HG03139 (cell line): ENCODE results near the gene RHOBTB1.
A peak's percentile ranks its signal among the peaks of the same experiment; 100 is the strongest.

ENCODE experiments used
- ATAC-seq: cut with Tn5 transposase; IDR thresholded peaks from one replicate; pipeline ENCODE4 v1.9.1; 2021; ENCODE audit not compliant: unreplicated experiment

The RHOBTB1 gene

DNA sequence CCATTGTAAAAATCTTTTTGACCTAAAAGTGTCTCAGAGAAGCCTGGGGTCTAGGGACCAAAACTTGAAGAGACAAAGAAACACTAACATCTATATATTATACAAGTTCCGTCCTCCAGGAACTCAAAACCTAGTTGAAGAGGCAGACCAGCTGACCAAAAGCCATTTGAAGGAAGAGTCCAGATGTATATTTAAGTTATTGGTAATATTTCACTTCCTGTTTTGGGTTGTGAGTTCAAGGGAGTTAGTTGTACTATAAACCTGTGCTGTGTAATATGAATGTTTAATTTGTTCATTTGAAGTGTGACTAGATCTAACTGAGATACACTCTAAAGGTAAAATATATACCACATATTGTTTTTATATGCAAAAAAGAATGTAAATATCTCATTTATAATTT, 120.7 kb downstream of the RHOBTB1 start:
- ATAC-seq: no peak

DNA sequence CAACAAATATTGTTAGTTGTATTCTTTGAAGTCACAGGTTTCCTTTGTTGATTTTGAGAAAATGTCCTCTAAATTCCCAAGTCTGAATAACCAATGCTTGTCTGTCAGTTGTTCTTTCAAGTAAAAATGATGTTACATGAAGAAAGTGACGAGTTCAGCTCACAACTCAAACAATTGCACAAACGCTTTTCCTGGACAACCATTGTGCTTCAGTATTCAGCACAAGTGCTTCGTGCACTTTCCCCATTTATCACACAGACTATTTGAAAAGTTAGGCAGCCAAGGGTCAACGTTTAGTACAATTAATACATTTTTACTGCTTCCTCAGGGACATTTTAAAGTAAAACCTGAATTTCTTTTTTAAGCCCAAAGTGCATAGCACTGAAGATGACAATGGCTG, 121.2 kb downstream of the RHOBTB1 start:
- ATAC-seq: no peak

DNA sequence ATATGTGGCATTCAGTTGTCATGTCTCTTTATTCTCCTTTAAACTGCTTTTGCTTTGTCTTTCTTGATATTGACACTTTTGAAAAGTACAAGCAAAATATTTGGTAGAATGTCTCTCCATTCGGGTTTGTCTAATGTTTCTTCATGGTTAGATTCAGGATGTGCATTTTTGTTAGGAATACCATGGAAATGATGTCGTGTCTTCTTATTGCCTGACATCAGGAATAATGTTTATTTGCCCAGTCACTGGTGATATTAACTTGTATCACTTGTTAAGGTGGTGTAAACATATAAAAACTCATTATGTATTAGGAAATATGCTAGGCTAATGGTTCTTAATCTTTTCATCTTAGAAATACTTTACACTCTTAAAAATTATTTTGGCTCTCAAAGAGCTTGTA, 122.3 kb downstream of the RHOBTB1 start:
- no peak for ATAC-seq

DNA sequence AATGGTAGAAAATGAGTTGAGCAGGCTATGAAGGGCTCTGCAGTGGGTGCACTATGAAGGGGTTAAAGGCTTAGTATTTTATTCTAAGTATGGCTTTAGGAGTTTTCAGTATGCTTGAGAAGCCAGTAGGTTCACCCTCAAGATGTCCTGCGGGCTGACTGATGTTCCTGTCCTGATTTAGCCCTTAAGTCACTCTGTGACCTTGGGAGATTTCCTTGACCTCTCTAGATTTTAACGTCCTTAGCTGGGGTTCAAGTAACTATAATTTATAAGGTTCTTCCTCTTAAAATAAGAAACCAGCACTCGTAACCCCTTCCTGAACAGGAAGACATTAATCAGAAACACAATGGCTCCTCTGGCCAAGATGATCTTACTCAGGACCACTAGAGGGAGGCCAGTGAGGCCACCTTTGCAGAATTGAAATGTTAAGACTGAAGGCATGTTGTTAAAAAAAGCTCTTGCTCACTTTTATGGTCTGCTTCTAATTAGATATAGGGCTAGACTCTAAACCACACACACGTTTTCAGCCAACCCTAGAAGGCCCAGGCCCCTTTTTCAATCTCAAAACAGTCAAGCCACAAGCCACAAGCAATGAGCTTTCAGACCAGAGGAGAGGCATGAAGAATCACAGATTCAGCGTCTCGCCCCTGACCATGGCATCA, 123.8 kb downstream of the RHOBTB1 start:
- peak; percentile 60 for ATAC-seq
